IPS-18c (cell line): ENCODE measurements around the gene NTSR1.

Experiments
- H3K4me3 ChIP-seq: 2 replicates; pipeline ENCODE4 v1.7.0; 2013; ENCODE audit warnings: low read depth, mild to moderate bottlenecking, low read length, moderate library complexity; ENCODE audit not compliant: insufficient read depth
- H3K9me3 ChIP-seq: one replicate; pipeline ENCODE4 v1.6.1; 2013; ENCODE audit warnings: mild to moderate bottlenecking, low read length, moderate library complexity; ENCODE audit not compliant: control insufficient read depth, insufficient read depth

The NTSR1 gene

DNA sequence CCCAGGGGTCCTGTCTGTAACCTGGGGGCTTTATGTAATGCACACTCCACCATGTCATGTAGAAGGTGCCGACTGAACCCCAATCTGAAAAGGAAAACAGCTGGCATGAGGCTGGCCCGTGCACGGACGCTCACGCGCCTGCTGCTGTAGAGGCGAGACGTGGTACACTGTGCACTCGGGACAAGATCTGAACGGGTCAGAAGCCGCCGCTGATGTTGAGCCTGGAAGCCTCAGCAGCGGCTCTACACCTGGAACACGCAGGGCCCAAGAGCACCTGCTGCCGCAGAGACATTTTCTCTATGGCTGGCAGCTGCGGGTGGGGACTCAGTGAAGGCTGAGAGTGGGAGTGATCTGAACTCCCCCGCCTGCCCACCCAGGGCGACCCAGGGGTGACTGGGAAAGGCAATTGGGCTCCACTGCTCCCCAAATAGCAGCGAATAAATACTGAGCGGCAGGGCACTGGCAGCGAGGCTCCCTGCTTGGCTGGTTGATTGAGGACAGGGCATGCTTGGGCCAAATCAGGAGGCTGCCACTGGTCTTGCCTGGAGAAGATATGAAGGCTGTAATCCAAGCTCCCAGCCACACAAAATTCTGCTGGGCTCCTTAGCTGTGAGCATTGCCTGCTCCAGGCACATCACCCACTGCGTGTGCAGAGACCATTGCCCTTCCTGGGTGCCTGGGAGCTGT, 93.5 kb downstream of the NTSR1 start:
- Histone ChIP-seq H3K4me3 (no peak overlapping the region), H3K9me3 (no peaks in the 10 kb centered on the region)

DNA sequence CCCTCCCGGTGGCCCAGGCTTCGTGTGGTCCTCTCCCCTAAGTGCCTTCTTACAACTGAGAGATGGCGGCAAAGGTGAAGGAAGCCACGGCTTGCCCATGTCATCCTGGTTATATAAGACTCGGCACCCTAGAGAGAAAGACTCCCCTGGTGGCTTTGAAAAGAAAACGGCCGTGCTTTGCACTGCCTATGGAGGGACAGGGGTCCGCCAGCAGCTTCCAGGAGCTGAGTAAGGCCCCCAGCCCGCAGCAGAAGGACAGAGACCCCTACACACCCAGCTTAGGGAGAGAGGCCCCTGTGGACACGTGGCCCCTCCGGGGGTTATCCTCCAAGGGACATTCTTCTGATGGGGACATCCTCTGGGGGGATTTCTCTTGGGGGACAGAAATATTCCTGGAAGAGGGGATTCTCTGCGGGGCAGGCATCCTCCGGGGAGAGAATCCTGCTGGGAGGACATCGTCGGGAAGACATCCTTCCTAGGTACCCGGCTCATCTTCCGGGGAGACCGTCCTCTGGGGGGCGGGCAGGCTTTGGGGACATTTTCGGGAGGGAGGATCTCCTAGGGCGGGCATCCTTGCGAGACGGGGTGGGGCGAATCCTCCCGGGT, 95.5 kb downstream of the NTSR1 start:
- peak overlapping the region; percentile 38 for H3K4me3 ChIP-seq
- no peaks in the 10 kb centered on the region for H3K9me3 ChIP-seq

DNA sequence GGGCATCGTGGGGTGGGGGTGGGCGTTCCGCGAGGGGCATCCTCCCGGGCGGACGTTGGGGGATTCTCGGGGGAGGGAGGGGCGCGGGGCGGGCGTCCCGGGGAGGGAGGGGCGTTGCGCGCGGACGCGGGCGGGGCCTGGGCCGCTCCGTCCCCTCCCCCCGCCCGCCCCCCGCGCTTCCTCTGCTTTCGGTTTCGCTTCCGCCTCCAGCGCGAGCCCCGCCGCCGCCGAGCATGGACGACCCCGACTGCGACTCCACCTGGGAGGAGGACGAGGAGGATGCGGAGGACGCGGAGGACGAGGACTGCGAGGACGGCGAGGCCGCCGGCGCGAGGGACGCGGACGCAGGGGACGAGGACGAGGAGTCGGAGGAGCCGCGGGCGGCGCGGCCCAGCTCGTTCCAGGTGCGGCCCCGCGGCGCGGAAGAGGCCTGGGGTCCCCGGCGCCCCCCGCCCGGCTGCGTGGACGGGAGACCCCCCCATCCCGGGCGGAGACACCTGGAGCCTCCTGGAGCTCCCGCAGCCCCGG, 96.1 kb downstream of the NTSR1 start, which contains the start of gene OGFR:
Gene OGFR (plus strand): TSS at position 209 of the 528 bp plus-strand sequence. CDS start 25 bp downstream, at position 234.
- Histone ChIP-seq H3K9me3 (no peaks in the 10 kb centered on the region), H3K4me3 (peak within 1 kb of the TSS; percentile 74)

DNA sequence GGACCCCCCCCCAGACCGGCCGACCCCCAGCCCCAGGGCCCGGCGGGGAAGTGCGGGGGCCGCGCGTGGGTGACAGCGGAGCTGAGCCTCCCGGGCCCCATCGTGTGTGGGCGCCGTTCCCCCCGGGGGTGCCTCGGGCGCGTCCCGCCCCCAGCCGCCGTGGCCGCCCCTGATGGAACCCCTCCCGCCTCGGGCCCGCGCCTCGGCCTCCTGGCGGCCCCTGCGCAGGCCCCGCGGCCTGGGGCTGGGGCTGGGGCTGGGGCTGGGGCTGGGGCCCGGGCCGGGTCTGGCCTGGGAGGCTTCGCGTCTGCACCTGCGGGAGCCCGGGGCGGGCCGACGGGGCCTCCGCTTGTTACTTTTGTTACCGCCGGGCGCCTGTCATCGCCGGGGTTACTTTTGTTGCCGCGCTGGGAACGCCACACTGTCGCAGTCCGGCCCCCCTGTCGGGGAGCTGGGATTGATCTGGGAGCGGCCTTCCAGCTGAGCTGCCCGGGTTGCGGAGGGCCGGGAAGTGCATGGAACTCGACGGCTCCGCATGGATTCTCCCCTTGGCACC, 96.6 kb downstream of the NTSR1 start:
- Histone ChIP-seq H3K4me3 (peak overlapping the region; percentile 74), H3K9me3 (no peaks in the 10 kb centered on the region)

DNA sequence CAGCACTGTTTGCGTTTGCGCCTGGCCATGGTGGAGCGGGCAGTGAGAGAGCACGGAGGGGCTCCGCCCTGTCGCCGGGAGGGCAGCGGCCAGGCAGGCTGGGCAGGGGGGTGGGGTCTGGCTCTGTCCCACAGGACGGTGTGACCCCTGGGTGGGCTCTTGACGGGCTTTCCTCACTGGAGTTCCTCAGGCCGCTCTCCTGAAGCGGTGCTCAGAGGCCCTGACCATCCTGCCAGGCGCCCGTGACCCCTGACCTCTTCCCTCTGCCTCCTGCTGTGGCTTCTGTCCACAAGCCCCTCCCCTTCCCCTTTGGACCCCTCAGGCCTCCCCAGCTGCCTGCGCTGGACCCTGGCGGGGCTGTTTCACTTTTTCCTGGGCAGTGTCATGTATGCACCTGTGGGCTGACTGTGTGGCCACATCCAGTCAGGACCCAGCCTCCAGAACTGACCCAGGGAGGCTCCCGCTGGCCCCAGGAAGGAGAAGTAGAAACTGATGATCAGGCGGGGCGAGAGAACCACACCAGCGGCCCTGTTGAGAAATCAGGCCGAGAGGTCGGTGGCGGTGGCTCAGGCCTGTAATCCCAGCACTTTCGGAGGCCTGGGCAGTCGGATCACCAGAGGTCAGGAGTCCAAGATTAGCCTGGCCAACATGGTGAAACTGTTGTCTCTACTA, 97.2 kb downstream of the NTSR1 start:
- Histone ChIP-seq H3K9me3 (no peaks in the 10 kb centered on the region), H3K4me3 (peak overlapping the region; percentile 74)

DNA sequence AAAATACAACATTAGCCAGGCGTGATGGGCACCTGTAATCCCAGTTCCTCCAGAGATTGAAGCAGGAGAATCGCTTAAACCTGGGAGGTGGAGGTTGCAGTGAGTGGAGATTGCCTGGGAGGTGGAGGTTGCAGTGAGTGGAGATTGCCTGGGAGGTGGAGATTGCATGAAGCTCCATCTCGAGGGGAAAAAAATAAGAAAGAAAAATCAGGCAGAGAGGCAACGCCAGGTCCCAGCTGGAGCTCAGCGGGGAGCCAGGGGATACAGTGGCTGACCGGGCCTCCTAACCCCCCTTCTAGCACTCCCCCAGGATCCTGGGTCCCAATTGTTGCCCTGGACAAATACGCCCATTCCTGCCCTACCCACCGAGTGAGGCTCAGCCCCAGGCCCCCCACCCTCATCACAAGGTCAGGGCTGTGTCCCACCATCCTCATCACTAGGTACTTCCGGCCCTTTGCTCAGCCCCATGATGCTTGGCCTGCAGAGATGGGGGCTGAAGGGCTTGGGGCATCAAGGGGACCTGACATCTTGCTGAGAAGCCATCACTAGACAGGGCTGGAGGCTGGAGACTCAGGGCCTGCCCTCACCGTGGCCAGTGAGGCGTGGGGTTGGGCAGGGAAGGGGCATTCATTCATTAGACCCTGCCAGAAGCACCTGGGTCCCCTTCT, 97.9 kb downstream of the NTSR1 start:
- H3K4me3 ChIP-seq = no peak overlapping the region
- no peaks in the 10 kb centered on the region for H3K9me3 ChIP-seq

DNA sequence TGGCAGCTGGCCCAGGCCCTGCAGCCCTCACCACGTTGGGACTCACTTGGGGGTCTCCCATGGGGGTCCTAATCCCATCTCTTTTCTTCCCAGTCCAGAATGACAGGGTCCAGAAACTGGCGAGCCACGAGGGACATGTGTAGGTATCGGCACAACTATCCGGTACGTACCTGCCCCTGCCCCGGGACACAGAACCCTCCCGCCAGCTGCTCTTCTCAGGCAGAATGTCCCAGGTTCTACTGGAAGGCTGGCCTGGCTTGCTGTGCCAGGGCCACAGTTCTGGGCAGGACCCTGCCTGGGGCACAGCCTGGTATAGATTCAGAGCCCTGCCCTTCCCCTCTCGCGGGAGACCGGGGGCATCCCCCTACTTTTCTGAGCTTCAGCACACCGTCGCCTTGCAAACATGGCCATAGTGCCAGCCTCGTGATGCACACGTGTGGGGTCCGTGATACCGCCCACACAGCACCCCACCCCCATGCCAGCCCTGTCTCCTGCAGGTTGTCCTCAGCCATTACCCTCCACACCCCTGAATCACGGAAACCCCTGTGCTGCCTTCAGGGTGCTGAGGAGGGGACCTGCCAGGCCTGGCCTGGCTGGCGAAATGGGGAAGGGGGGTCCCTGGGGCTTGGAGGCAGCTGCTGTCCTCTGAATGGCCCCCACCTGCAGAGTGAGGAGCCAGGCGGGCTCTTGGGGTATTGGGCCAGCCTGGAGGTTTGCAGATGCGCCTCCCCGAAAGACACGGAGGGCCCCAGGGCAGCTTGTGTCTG, 99.0 kb downstream of the NTSR1 start:
- Histone ChIP-seq H3K9me3 (no peaks in the 10 kb centered on the region), H3K4me3 (no peak overlapping the region)

DNA sequence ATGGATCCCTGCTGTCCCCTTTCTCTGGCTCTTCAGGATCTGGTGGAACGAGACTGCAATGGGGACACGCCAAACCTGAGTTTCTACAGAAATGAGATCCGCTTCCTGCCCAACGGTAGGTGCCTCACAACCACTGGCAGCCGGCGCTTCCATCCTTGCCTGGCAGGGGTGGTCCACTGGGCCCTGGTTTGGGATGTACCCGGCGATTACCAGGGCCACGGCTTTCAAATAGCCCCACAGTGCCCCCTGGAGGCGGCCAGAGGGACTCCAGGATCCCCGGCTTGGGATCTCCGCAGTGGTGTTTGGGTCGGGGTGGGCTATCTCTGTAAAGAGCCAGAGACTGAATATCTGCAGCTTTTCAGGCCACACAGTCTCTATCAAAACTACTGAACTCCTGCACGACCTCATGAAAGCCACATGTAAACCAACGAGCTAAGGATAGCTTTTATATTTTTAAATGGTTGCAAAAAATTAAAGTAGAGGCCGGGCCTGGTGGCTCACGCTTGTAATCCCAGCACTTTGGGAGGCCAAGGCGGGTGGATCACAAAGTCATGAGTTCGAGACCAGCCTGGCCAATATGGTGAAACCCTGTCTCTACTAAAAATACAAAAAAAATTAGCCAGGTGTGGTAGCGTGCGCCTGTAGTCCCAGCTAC, 99.7 kb downstream of the NTSR1 start:
- Histone ChIP-seq H3K4me3 (no peak overlapping the region), H3K9me3 (no peaks in the 10 kb centered on the region)

DNA sequence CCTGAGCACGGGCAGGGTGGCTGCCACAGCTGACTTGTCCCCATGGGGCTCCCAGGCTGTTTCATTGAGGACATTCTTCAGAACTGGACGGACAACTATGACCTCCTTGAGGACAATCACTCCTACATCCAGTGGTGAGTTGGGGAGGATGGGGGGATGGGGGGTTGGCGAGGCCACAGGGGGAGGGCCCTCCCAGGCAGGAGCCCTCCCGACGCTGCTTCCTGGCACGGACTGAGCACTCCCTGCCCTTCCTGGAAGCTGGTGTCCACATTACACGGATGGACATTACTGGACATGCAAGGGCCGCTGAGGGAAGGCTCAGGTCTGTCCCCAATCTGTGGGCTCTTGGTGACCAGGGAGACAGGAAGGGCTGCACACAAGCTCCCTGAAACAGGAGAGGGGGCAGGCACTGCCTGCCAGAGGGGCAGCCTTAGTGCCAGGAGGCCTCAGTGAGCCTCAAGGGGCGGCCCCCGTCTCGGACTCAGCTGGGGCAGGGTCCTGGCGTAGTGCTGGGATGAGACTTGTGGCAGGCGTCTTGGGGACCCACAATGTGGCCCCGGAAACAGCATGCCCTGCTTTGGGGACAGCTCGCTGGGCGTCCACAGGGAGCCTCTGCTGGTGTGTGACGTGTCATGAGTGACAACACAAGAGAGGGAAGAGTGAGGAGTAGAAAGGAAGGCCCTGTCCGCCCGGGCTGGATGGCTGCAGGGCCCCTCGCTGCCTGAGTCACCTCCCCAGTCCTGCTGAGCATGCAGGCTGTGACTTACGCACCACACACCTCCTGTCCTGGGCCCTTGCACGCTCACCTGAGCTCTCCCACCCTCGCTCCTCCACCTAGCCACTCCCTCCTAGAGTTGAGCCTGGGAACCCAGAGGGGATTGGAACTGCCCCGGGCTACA, 101.1 kb downstream of the NTSR1 start:
- Histone ChIP-seq H3K4me3 (no peak overlapping the region), H3K9me3 (no peaks in the 10 kb centered on the region)

DNA sequence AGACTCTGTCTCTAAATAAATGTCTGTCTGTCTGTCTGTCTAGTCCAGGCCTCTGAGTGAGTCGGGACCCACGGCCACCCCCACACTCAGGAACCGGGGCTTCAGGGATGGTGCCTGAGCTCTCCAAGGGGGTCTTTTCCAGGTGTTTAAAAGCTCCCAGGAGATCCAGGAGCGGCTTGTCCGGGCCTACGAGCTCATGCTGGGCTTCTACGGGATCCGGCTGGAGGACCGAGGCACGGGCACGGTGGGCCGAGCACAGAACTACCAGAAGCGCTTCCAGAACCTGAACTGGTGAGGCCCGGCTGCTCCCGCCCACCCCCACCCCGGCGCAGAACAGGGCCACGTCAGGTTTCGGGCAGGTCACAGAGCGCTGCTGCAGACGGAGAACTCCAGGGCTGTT, 102.7 kb downstream of the NTSR1 start:
- H3K9me3 ChIP-seq = no peaks in the 10 kb centered on the region
- H3K4me3 ChIP-seq = no peak overlapping the region

DNA sequence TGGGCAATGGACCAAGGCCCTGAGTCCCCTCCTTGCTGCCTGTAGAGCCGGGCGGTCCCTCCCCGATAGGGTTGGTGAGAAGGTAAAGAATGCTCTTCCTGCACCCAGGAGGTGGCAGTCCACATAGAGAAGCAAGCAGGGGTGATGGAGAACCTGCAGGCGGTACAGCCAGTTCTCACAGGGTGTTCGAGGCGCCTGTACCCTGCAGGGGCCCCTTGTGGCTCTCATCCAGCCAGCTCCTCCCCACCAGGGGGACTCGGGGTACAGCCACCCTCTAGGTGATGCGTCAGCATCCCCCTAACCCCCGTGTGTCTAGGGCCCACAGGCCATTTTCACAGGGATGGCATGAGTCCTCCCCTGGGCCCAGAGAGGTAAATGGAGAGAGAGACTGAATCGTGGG, 103.1 kb downstream of the NTSR1 start:
- no peaks in the 10 kb centered on the region for H3K9me3 ChIP-seq
- no peak overlapping the region for H3K4me3 ChIP-seq
